Endothelial cell of umbilical vein (primary cell): ENCODE results near the gene KDSR. TPM values are rescaled to one million over a fixed set of nuclear protein-coding genes. Genes with fewer than 3 reads are reported as not detected.

ENCODE experiments used
- BruUV-seq: library from RNA; stranded (reverse); fragments of 400-500 nt; replicated peaks from 2 replicates; lab custom pipeline; 2021; lab: Mats Ljungman, UMichigan
- CTCF ChIA-PET: fragments of 300-600, 350-600 bp; sonication (Branson Sonifier 250); formaldehyde crosslinking; loops from one replicate; lab custom pipeline; 2021; ENCODE audit warnings: antibody characterized with exemption, inconsistent platforms; lab: Charles Lee
- POLR2A ChIA-PET: fragments of 300-600, 350-600 bp; sonication (Branson Sonifier 250); formaldehyde crosslinking; loops from one replicate; lab custom pipeline; 2021; ENCODE audit warnings: antibody characterized with exemption, inconsistent platforms; lab: Charles Lee
- DNase-seq: peaks from one replicate; pipeline ENCODE4 v3.0.0-alpha.2; 2011; ENCODE audit warnings: low read depth, low spot score
- FAIRE-seq: peaks from 2 replicates; lab custom pipeline; 2011; peaks lifted over from hg19 to GRCh38; lab: Jason Lieb, UNC
- H2AFZ ChIP-seq: 2 replicates; pipeline ENCODE4 v1.6.0; 2012; ENCODE audit warnings: low read depth, low read length, control low read depth, inconsistent platforms
- H3K27ac ChIP-seq: 2 replicates; pipeline ENCODE4 v1.5.1; 2011; ENCODE audit warnings: low read depth, mild to moderate bottlenecking, control low read depth, low read length, moderate library complexity; ENCODE audit not compliant: insufficient read depth
- H3K27me3 ChIP-seq, 2 experiments: 2 replicates each; pipeline versions ENCODE4 v1.6.0 to v1.6.1; 2011; ENCODE audit warnings: low read length in 2 of 2, mixed read lengths in 1 of 2; ENCODE audit not compliant: control insufficient read depth in 2 of 2, insufficient read depth in 2 of 2
- H3K36me3 ChIP-seq, 2 experiments: 2 replicates in 1 of 2; 3 replicates in 1 of 2; pipeline ENCODE4 v1.5.1; 2011; ENCODE audit warnings: low read length in 2 of 2, mild to moderate bottlenecking in 1 of 2, moderate library complexity in 1 of 2; ENCODE audit not compliant: control insufficient read depth in 2 of 2, insufficient read depth in 2 of 2; ENCODE audit errors: extremely low read depth in 1 of 2
- H3K4me1 ChIP-seq: 3 replicates; pipeline ENCODE4 v1.5.1; 2011; ENCODE audit warnings: mild to moderate bottlenecking, low read length; ENCODE audit not compliant: control insufficient read depth, insufficient read depth; ENCODE audit errors: extremely low read depth
- H3K4me2 ChIP-seq: 2 replicates; pipeline ENCODE4 v1.6.1; 2011; ENCODE audit warnings: low read length, control low read depth, mixed read lengths; ENCODE audit not compliant: insufficient read depth
- H3K4me3 ChIP-seq, 3 experiments: fragments of 200-600 bp in 1 of 3; sonication (generic), shearing (Covaris generic) in 1 of 3; replicated peaks in 1 of 3; 2 replicates each; pipeline ENCODE4 v1.5.1; 2011 to 2016; ENCODE audit warnings: control low read depth in 3 of 3, low read length in 3 of 3, mild to moderate bottlenecking in 2 of 3, inconsistent platforms in 1 of 3, low read depth in 1 of 3, moderate library complexity in 1 of 3; ENCODE audit not compliant: insufficient read depth in 1 of 3
- H3K79me2 ChIP-seq: 2 replicates; pipeline ENCODE4 v1.6.0; 2012; ENCODE audit warnings: low read length, inconsistent platforms; ENCODE audit not compliant: control insufficient read depth, insufficient read depth
- H3K9ac ChIP-seq: replicated peaks from 2 replicates; pipeline ENCODE3; 2011; ENCODE audit warnings: low read length, control low read depth; ENCODE audit not compliant: insufficient read depth; ENCODE audit errors: extremely low read depth
- H3K9me1 ChIP-seq: replicated peaks from 3 replicates; pipeline ENCODE4 v1.6.0; 2011; ENCODE audit warnings: mild to moderate bottlenecking, low read length; ENCODE audit not compliant: control insufficient read depth, insufficient read depth; ENCODE audit errors: extremely low read depth
- H3K9me3 ChIP-seq: replicated peaks from 2 replicates; pipeline ENCODE4 v1.5.1; 2012; ENCODE audit warnings: low read length, inconsistent platforms; ENCODE audit not compliant: control insufficient read depth, insufficient read depth
- H4K20me1 ChIP-seq: replicated peaks from 2 replicates; pipeline ENCODE3; 2011; ENCODE audit warnings: mild to moderate bottlenecking, low read length; ENCODE audit not compliant: control insufficient read depth, insufficient read depth; ENCODE audit errors: extremely low read depth
- CTCF ChIP-seq, 2 donors: IDR thresholded peaks; 1 replicate in 1 of 2; 2 replicates in 1 of 2; pipeline ENCODE4 v1.5.1; 2011; ENCODE audit warnings: low read length in 2 of 2, mild to moderate bottlenecking in 2 of 2, moderate library complexity in 2 of 2, control low read depth in 1 of 2, inconsistent platforms in 1 of 2, low read depth in 1 of 2; ENCODE audit not compliant: insufficient read depth in 1 of 2; ENCODE audit errors: extremely low read depth in 1 of 2
- EZH2 ChIP-seq: IDR thresholded peaks from 2 replicates; pipeline ENCODE4 v1.6.1; 2012; ENCODE audit warnings: borderline replicate concordance, low read depth, mild to moderate bottlenecking, moderate library complexity, low read length, inconsistent platforms; ENCODE audit not compliant: severe bottlenecking
- FOS ChIP-seq: IDR thresholded peaks from 2 replicates; pipeline ENCODE4 v1.6.1; 2011; ENCODE audit warnings: mild to moderate bottlenecking, low read length, moderate library complexity, borderline replicate concordance; ENCODE audit not compliant: insufficient read depth
- GATA2 ChIP-seq: IDR thresholded peaks from 2 replicates; pipeline ENCODE4 v1.7.0; 2011; ENCODE audit warnings: low read depth, mild to moderate bottlenecking, moderate library complexity, mixed read lengths, low read length; ENCODE audit not compliant: insufficient read length, insufficient read depth
- JUN ChIP-seq: IDR thresholded peaks from 2 replicates; pipeline ENCODE4 v1.6.1; 2011; ENCODE audit warnings: borderline replicate concordance, low read depth; ENCODE audit not compliant: insufficient read length, insufficient read depth
- MAX ChIP-seq: IDR thresholded peaks from 2 replicates; pipeline ENCODE4 v1.6.1; 2011; ENCODE audit not compliant: insufficient read depth, insufficient read length
- MYC ChIP-seq: IDR thresholded peaks from one replicate; pipeline ENCODE4 v1.6.1; 2011; ENCODE audit warnings: mild to moderate bottlenecking, low read depth, low read length
- POLR2A ChIP-seq: IDR thresholded peaks from 2 replicates; pipeline ENCODE4 v1.6.1; 2012; ENCODE audit warnings: low read depth, mild to moderate bottlenecking, control low read depth, low read length
- POLR2AphosphoS5 ChIP-seq: IDR thresholded peaks from 2 replicates; pipeline ENCODE4 v1.6.1; 2012; ENCODE audit warnings: low read depth, mild to moderate bottlenecking, control low read depth, low read length, moderate library complexity; ENCODE audit not compliant: insufficient read depth
- dilution Hi-C: fragments of 300-500 bp; cut with MboI; formaldehyde crosslinking; loops from one replicate; pipeline ENCODE4 v1.15.0; 2019; ENCODE audit warnings: low sequenced_read_pairs; ENCODE audit not compliant: extremely low pct_ligation_motif_present
- intact Hi-C: fragments of 100-400 bp; cut with micrococcal nuclease; formaldehyde crosslinking; loops from one replicate; pipeline ENCODE4 v1.10.0; 2022
- polyA plus RNA-seq, 4 experiments: library from polyadenylated mRNA; depleted of rRNA in 3 of 4; stranded (reverse) in 3 of 4; unstranded in 1 of 4; fragments of >200 nt; gene quantifications; 2 replicates each; pipeline versions ENCODE4 v1.2.1 to v1.2.3, GENCODE V29; 2011 to 2012; ENCODE audit warnings: missing spikeins in 1 of 4
- total RNA-seq: library from RNA; stranded (reverse); gene quantifications from 2 replicates; pipeline ENCODE4 v1.2.3, GENCODE V29; 2021

KDSR gene
- total and polyA plus RNA-seq, 2 donors (not counting 3 experiments of a cell fraction or from before 2014, with no cell fraction given): 17.1 to 43.1 TPM

- peak; percentile 63 for FAIRE-seq
- BruUV-seq: no TSS peak
- Histone ChIP-seq H2AFZ (no peak overlapping the region), H3K27me3 (no peaks in the 10 kb centered on the region), H3K27ac (no peak overlapping the region), H3K4me1 (peaks cover 11% of the 10 kb centered on the region), H3K79me2 (peaks cover 28% of the 10 kb centered on the region), H3K9me3 (no peaks in the 10 kb centered on the region), H3K9me1 (no peaks in the 10 kb centered on the region), H3K4me3 (no peak overlapping the region), H3K9ac (no peak overlapping the region), H3K4me2 (no peak overlapping the region), H3K36me3 (peaks cover 16 to 21% of the 10 kb centered on the region in 2 experiments), H4K20me1 (no peaks in the 10 kb centered on the region)
- peak; percentile 61 for DNase-seq
- intact Hi-C loops: loop anchor here (2.0 kb wide), 1 partner anchor 44 kb away; the partner anchor contains the start of gene KDSR
- dilution Hi-C loops: no loop called here
- TF ChIP-seq FOS: peak; percentile 82
- no peak for TF ChIP-seq POLR2A
- TF ChIP-seq MAX: peak; percentile 8
- no peak for TF ChIP-seq MYC
- no peak for TF ChIP-seq EZH2
- TF ChIP-seq GATA2: no peak
- no peak for TF ChIP-seq POLR2AphosphoS5
- TF ChIP-seq JUN: peak; percentile 61
- TF ChIP-seq CTCF (IDR thresholded peaks at IDR 0.05; ENCODE audit: extremely low read depth in 1 of 2, insufficient read depth in 1 of 2, low read depth in 1 of 2, low read length in 2 of 2): no peak
- ChIA-PET POLR2A (interaction anchor here (1.2 kb wide), 1 partner anchor 11 kb away, joined by 5 read pairs; the partner anchor contains the start of gene VPS4B), CTCF (interaction anchor here (1.0 to 1.3 kb wide), 4 partner anchors 8 to 70 kb away, joined by 3 to 8 read pairs (median 3); no protein-coding TSS in a partner anchor)
These were observed 43.8 kb upstream of the KDSR start for GRCh38 chr18:63410792-63411191.
